ENCODE measurements around the gene ST6GALNAC6. TPM values are rescaled to one million over a fixed set of nuclear protein-coding genes. Genes with fewer than 3 reads are reported as not detected.

The ST6GALNAC6 gene
- total and polyA plus RNA-seq, 2 of the 4 experiments (the other 2 are of a cell fraction), result 35.7 to 48.6 TPM

GRCh38 chr9:127904561-127905003 is 5.2 kb upstream of the ST6GALNAC6 start:
- no peaks in the 10 kb centered on the region for H3K27me3 ChIP-seq (ENCODE audit: control insufficient read depth, insufficient read depth, low read length)
- dilution Hi-C loops (cut with HindIII; ENCODE audit: low sequenced_read_pairs, unreplicated experiment) (no loop called here), in situ Hi-C loops (cut with MboI; ENCODE audit: low sequenced_read_pairs) (no loop called here), intact Hi-C loops (cut with micrococcal nuclease) (no loop called here)
- H3K9me1 ChIP-seq (ENCODE audit: insufficient read depth, low read length), result peaks cover 12% of the 10 kb centered on the region
- no peak overlapping the region for H3K56ac ChIP-seq (ENCODE audit: extremely low read depth, insufficient read depth, low read length)
- ChIA-PET CTCF (interaction anchor here (1.1 kb wide), 1 partner anchor 35 kb away, joined by 4 read pairs; no protein-coding TSS in a partner anchor), POLR2A (ENCODE audit: unreplicated experiment) (no interaction called here)
- H2BK5ac ChIP-seq (ENCODE audit: low read depth, low read length, poor library complexity, severe bottlenecking), result no peak overlapping the region
- no peak for DNase-seq
- H2BK120ac ChIP-seq (ENCODE audit: low read depth, low read length), result 0 out of 2 replicates have a peak overlapping the region, but pooled peaks have one; percentile 8
- no peaks in the 10 kb centered on the region for H3K9me3 ChIP-seq (ENCODE audit: control insufficient read depth, insufficient read depth, low read length)
- no peak overlapping the region for H3K4ac ChIP-seq (ENCODE audit: low read depth, low read length)
- peaks cover 23% of the 10 kb centered on the region for H3K4me1 ChIP-seq (ENCODE audit: control insufficient read depth, insufficient read depth, low read length)
- H4K20me1 ChIP-seq (ENCODE audit: insufficient read depth, low read length), result no peaks in the 10 kb centered on the region
- no peak overlapping the region for H3K4me2 ChIP-seq (ENCODE audit: low read depth, low read length)
- H2BK15ac ChIP-seq (ENCODE audit: low read depth, low read length), result no peak overlapping the region
- BruUV-seq (replicated peaks), result no TSS peak
- H2AFZ ChIP-seq (replicated peaks; ENCODE audit: low read length, poor library complexity), result no peak overlapping the region
- ATAC-seq (ENCODE audit: low read depth), result no peak
- H2AK9ac ChIP-seq (replicated peaks; ENCODE audit: low read depth, low read length, poor library complexity), result no peak overlapping the region
- H2BK20ac ChIP-seq (ENCODE audit: low read depth, low read length), result no peak overlapping the region
- peak overlapping the region in 1 of 2 experiments; percentile 35; a peak in 2 of 4 replicates for H4K8ac ChIP-seq (ENCODE audit: low read depth in 2 of 2, low read length in 2 of 2)
- no peak overlapping the region for H3K23ac ChIP-seq (ENCODE audit: low read depth, low read length)
- H3K36me3 ChIP-seq (ENCODE audit: control insufficient read depth, insufficient read depth, low read length), result peaks cover 6% of the 10 kb centered on the region
- H3K18ac ChIP-seq (ENCODE audit: low read depth, low read length), result no peak overlapping the region
- H3K4me3 ChIP-seq (ENCODE audit: insufficient read depth, low read depth, low read length), result no peak overlapping the region
- no peak overlapping the region for H3K9ac ChIP-seq (ENCODE audit: low read depth, low read length)
- no peak for TF ChIP-seq MAFK (IDR thresholded peaks at IDR 0.05; ENCODE audit: low read depth, low read length)
- no peak for TF ChIP-seq RCOR1 (IDR thresholded peaks at IDR 0.05; ENCODE audit: insufficient replicate concordance, low read length)
- TF ChIP-seq SMC3 (IDR thresholded peaks at IDR 0.05; ENCODE audit: low read depth, low read length), result no peak
- TF ChIP-seq CEBPB (IDR thresholded peaks at IDR 0.05; ENCODE audit: low read depth, low read length), result no peak
- no peak for TF ChIP-seq BHLHE40 (IDR thresholded peaks at IDR 0.05; ENCODE audit: low read depth, low read length)
- no peak for TF ChIP-seq RFX5 (IDR thresholded peaks at IDR 0.05; ENCODE audit: low read depth, low read length)
- no peak for TF ChIP-seq CHD1 (IDR thresholded peaks at IDR 0.05; ENCODE audit: low read depth, low read length)
- TF ChIP-seq, protein P1, sequence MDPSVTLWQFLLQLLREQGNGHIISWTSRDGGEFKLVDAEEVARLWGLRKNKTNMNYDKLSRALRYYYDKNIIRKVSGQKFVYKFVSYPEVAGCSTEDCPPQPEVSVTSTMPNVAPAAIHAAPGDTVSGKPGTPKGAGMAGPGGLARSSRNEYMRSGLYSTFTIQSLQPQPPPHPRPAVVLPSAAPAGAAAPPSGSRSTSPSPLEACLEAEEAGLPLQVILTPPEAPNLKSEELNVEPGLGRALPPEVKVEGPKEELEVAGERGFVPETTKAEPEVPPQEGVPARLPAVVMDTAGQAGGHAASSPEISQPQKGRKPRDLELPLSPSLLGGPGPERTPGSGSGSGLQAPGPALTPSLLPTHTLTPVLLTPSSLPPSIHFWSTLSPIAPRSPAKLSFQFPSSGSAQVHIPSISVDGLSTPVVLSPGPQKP (IDR thresholded peaks at IDR 0.05; ENCODE audit: borderline replicate concordance, low read depth, low read length), result no peak
- no peak for TF ChIP-seq CTCF (conservative IDR thresholded peaks at IDR 0.05; ENCODE audit: low read depth, low read length)
- no peak for TF ChIP-seq POLR2A (IDR thresholded peaks at IDR 0.05; ENCODE audit: low read depth, low read length)
- TF ChIP-seq NFE2L2 (IDR thresholded peaks at IDR 0.05; ENCODE audit: low read depth, low read length), result no peak
- no peak for TF ChIP-seq RAD21 (IDR thresholded peaks at IDR 0.05; ENCODE audit: low read length)
- no peak for TF ChIP-seq MAZ (IDR thresholded peaks at IDR 0.05; ENCODE audit: borderline replicate concordance, low read depth, low read length)
- no peak for TF ChIP-seq USF2 (IDR thresholded peaks at IDR 0.05; ENCODE audit: low read depth, low read length)
- no peak for TF ChIP-seq MXI1 (IDR thresholded peaks at IDR 0.05; ENCODE audit: borderline replicate concordance, low read depth, low read length)
- TF ChIP-seq FOS (IDR thresholded peaks at IDR 0.05; ENCODE audit: low read depth, low read length), result no peak
- H4K91ac ChIP-seq (ENCODE audit: insufficient read depth, low read depth, low read length), result no peak overlapping the region
- H2AK5ac ChIP-seq (ENCODE audit: low read depth, low read length), result peak overlapping the region; percentile 39; the same call in 1 of the 2 replicates
- WGBS, 2 experiments (ENCODE audit: extremely low coverage in 2 of 2, insufficient read length in 1 of 2), result no CpG with 5 or more reads among the region's 12 CpGs
- H3K79me1 ChIP-seq (ENCODE audit: low read depth in 1 of 2, low read length in 2 of 2), result peaks cover 6 to 7% of the 10 kb centered on the region in 2 experiments; a peak in 2 of 4 replicates
- no peak overlapping the region for H4K5ac ChIP-seq (ENCODE audit: low read depth, low read length)
- no peak overlapping the region for H3K14ac ChIP-seq (replicated peaks; ENCODE audit: low read depth, low read length)
- H3K27ac ChIP-seq (ENCODE audit: insufficient read depth, low read length), result no peak overlapping the region

Measured in IMR-90 (cell line).